T-cell (primary cell): Measurements from ENCODE around the gene PPL. TPM values are rescaled to one million over a fixed set of nuclear protein-coding genes. Genes with fewer than 3 reads are reported as not detected.

Source experiments
- ATAC-seq, 4 experiments: fragments of 200-7000 bp in 3 of 4; fragments of 150-1000 bp in 1 of 4; cut with Tn5 transposase; replicated peaks in 1 of 4; 1 replicate in 3 of 4; 2 replicates in 1 of 4; pipeline ENCODE4 v1.10.0; 2021; ENCODE audit warnings: moderate library complexity in 3 of 4, mild to moderate bottlenecking in 2 of 4, moderate number of reproducible peaks in 1 of 4
- CTCF ChIA-PET, 2 donors: fragments of 300-600 bp; sonication (Branson Sonifier 250); formaldehyde crosslinking; loops; one replicate each; lab custom pipeline; 2022; ENCODE audit warnings: antibody characterized with exemption in 2 of 2; lab: Charles Lee
- POLR2A ChIA-PET, 2 donors: fragments of 300-600 bp; sonication (Branson Sonifier 250); formaldehyde crosslinking; loops; one replicate each; lab custom pipeline; 2022; ENCODE audit warnings: antibody characterized with exemption in 2 of 2; lab: Charles Lee
- DNase-seq, 35 experiments: peaks; one replicate each; pipeline versions ENCODE4 v3.0.0 to v3.0.0-alpha.2; 2013 to 2023
- H3K27ac ChIP-seq: one replicate; pipeline ENCODE4 v1.5.1; 2013; ENCODE audit warnings: low read length
- H3K27me3 ChIP-seq, 2 experiments: replicated peaks in 1 of 2; 1 replicate in 1 of 2; 2 replicates in 1 of 2; pipeline versions ENCODE4 v1.6.1 to v1.7.0; 2013; ENCODE audit warnings: low read length in 1 of 2, mixed read lengths in 1 of 2; ENCODE audit not compliant: control insufficient read depth in 2 of 2, insufficient read depth in 2 of 2; ENCODE audit errors: extremely low read depth in 1 of 2
- H3K36me3 ChIP-seq, 2 donors: 1 replicate in 1 of 2; 2 replicates in 1 of 2; pipeline versions ENCODE4 v1.6.1 to v1.7.0; 2013; ENCODE audit warnings: low read length in 1 of 2; ENCODE audit not compliant: control insufficient read depth in 2 of 2, insufficient read depth in 1 of 2; ENCODE audit errors: extremely low read depth in 1 of 2
- H3K4me1 ChIP-seq, 2 experiments: 1 replicate in 1 of 2; 2 replicates in 1 of 2; pipeline versions ENCODE4 v1.6.1 to v1.7.0; 2013; ENCODE audit warnings: low read length in 2 of 2, mixed read lengths in 1 of 2; ENCODE audit not compliant: insufficient read depth in 2 of 2, control insufficient read depth in 1 of 2; ENCODE audit errors: extremely low read depth in 1 of 2
- H3K4me3 ChIP-seq, 2 donors: 1 replicate in 1 of 2; 2 replicates in 1 of 2; pipeline versions ENCODE4 v1.5.1 to v1.7.0; 2013; ENCODE audit warnings: mild to moderate bottlenecking in 2 of 2, low read length in 1 of 2, moderate library complexity in 1 of 2; ENCODE audit not compliant: control insufficient read depth in 1 of 2; ENCODE audit errors: extremely low read depth in 1 of 2
- H3K9me3 ChIP-seq: 2 replicates; pipeline ENCODE4 v1.7.0; 2013
- H3K27ac Mint-ChIP-seq, 2 donors: one replicate each; pipeline ENCODE4 v1.8.0; 2020 to 2021; ENCODE audit warnings: mild to moderate bottlenecking in 2 of 2, mixed read lengths in 2 of 2
- H3K27me3 Mint-ChIP-seq, 2 donors: one replicate each; pipeline ENCODE4 v1.8.0; 2021 to 2022; ENCODE audit warnings: mixed read lengths in 2 of 2
- H3K36me3 Mint-ChIP-seq: one replicate; pipeline ENCODE4 v1.8.0; 2021; ENCODE audit warnings: mixed read lengths
- H3K4me1 Mint-ChIP-seq, 3 donors: one replicate each; pipeline ENCODE4 v1.8.0; 2020 to 2022; ENCODE audit warnings: mixed read lengths in 3 of 3, mild to moderate bottlenecking in 1 of 3
- H3K4me3 Mint-ChIP-seq, 3 donors: one replicate each; pipeline ENCODE4 v1.8.0; 2020 to 2022; ENCODE audit warnings: mild to moderate bottlenecking in 3 of 3, mixed read lengths in 3 of 3, moderate library complexity in 3 of 3
- H3K9me3 Mint-ChIP-seq, 3 donors: one replicate each; pipeline ENCODE4 v1.8.0; 2020 to 2022; ENCODE audit warnings: mixed read lengths in 3 of 3
- WGBS: methylation state at CpG from one replicate; pipeline ENCODE4 v1.1.5; 2013; ENCODE audit warnings: missing lambda C conversion rate; ENCODE audit not compliant: insufficient coverage; 5-methylcytosine and 5-hydroxymethylcytosine counted together
- total RNA-seq, 35 experiments: library from RNA in 6 of 35; stranded (reverse) in 6 of 35; fragments of 120-200 nt in 1 of 35; gene quantifications; one replicate each; pipeline versions ENCODE4 v1.2.1 to v1.2.4 and lab custom pipeline; 2013 to 2026

The PPL gene, protein sequence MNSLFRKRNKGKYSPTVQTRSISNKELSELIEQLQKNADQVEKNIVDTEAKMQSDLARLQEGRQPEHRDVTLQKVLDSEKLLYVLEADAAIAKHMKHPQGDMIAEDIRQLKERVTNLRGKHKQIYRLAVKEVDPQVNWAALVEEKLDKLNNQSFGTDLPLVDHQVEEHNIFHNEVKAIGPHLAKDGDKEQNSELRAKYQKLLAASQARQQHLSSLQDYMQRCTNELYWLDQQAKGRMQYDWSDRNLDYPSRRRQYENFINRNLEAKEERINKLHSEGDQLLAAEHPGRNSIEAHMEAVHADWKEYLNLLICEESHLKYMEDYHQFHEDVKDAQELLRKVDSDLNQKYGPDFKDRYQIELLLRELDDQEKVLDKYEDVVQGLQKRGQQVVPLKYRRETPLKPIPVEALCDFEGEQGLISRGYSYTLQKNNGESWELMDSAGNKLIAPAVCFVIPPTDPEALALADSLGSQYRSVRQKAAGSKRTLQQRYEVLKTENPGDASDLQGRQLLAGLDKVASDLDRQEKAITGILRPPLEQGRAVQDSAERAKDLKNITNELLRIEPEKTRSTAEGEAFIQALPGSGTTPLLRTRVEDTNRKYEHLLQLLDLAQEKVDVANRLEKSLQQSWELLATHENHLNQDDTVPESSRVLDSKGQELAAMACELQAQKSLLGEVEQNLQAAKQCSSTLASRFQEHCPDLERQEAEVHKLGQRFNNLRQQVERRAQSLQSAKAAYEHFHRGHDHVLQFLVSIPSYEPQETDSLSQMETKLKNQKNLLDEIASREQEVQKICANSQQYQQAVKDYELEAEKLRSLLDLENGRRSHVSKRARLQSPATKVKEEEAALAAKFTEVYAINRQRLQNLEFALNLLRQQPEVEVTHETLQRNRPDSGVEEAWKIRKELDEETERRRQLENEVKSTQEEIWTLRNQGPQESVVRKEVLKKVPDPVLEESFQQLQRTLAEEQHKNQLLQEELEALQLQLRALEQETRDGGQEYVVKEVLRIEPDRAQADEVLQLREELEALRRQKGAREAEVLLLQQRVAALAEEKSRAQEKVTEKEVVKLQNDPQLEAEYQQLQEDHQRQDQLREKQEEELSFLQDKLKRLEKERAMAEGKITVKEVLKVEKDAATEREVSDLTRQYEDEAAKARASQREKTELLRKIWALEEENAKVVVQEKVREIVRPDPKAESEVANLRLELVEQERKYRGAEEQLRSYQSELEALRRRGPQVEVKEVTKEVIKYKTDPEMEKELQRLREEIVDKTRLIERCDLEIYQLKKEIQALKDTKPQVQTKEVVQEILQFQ (N-terminal part only)
- total RNA-seq = under 1 TPM in 3 of 5 donors, not detected in 2; 0.10 to 0.32 (median 0.12) TPM
- total RNA-seq (2013) = 0.02 TPM
- total RNA-seq (lab: John Stamatoyannopoulos, UW) = 0 to 0.25 (median 0) reads per million in 29 experiments

DNA sequence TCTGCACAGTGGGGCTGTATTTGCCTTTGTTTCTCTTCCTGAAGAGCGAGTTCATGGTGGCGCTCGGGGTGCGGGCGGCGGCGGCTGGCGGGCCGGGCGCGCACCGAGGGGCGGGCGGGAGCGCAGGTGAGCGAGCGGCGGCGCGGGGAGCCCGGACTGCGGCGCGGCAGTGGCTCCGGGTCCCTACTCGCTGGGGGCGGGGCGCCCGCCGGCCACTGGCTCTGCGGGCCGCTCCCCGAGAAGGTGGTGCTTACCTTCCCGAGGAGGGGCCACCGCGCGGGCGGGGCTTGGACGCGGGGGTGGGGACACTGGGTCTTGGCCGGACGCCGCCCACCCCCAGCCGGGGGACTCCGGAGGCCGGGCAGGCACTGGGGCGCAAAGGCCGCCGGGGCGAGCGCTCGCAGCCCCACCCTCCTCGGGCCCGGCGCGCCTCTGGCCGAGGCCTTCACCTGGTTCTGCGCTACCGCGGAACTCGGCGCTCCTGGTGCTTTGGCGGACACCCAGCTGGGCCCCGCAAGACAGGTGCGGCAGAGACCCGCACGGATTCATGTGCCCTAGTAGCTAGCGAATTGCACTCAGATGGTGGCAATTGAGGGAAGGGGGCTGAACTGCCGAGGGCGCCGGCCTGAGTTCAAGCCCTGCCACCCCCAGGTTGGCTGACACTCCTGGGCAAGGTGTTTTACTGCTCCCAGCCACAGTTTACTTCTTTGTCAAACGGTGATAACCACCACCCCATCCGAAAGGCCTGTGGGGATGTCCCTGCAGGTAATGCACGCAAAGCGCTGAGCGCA lies at the start of gene PPL:
TSS of gene PPL (minus strand) at position 158 of the 791 bp plus-strand sequence. CDS start at position 55, 103 bp downstream.
- Histone ChIP-seq H3K4me3 (peak within 1 kb of the TSS in 1 of 2 donors; percentile 46), H3K27ac (no peak within 1 kb of the TSS), H3K4me1 (peaks cover 0 to 12% of the 10 kb centered on the region in 2 experiments), H3K9me3 (no peaks in the 10 kb centered on the region), H3K27me3 (peaks cover 0 to 63% of the 10 kb centered on the region in 2 experiments), H3K36me3 (no peaks in the 10 kb centered on the region)
- WGBS = 10% methylated on average over 72 of the region's 76 CpGs
- ATAC-seq = peak in 2 of 4 experiments; percentile 17 to 20
- Mint-ChIP-seq H3K36me3 (no peaks in the 10 kb centered on the region), H3K4me1 (peaks cover 4 to 13% (median 4%) of the 10 kb centered on the region in 3 donors), H3K27ac (peak within 1 kb of the TSS in 1 of 2 donors; percentile 19), H3K27me3 (peaks cover 31 to 54% of the 10 kb centered on the region in 2 donors), H3K9me3 (no peaks in the 10 kb centered on the region), H3K4me3 (peak within 1 kb of the TSS; percentile 43 to 66 (median 54))
- ChIA-PET POLR2A (no interaction called here), CTCF (no interaction called here)
- no peak for DNase-seq

DNA sequence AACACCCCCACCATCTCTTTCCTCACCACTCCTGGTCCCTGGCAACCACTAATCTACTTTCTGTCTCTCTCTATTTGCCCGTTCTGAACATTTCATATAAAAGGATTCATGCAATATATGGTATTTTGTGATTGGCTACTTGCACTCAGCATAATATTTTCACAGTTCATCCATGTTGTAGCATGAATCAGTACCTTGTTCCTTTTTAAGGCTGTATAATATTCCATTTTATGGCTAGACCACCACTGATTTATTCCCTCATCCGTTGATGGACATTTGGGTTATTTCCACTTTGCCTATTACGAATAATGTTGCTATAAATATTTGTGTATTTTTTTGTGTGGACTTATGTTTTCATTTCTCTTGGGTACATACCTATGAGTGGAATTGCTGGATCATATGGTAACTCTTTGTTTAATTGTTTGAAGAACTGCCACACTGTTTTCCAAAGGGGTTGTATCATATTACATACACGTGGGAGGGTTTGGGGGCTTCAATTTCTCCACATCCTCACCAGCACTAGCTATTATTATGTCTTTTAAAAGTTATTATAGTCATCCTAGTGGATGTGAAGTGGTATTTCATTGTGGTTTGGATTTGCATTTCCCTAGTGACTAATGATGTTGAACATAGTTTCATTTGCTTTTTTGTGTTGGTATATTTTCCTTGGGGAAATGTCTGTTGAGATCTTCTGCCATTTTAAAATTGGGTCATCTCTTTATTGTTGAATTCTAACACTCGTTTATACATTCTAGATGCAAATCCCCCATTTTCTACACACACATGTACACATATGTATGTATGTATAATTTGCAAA lies 47.4 kb upstream of the PPL start:
- Histone ChIP-seq H3K4me3 (no peak overlapping the region), H3K9me3 (no peaks in the 10 kb centered on the region), H3K27me3 (peaks cover 6 to 51% of the 10 kb centered on the region in 2 experiments), H3K27ac (no peak overlapping the region), H3K4me1 (peaks cover 0 to 3% of the 10 kb centered on the region in 2 experiments), H3K36me3 (no peaks in the 10 kb centered on the region)
- no peak for DNase-seq
- no peak for ATAC-seq
- Mint-ChIP-seq H3K4me3 (no peak overlapping the region), H3K27me3 (peaks cover 32 to 41% of the 10 kb centered on the region in 2 donors), H3K27ac (no peak overlapping the region), H3K4me1 (peaks cover 0 to 6% (median 3%) of the 10 kb centered on the region in 3 donors), H3K9me3 (no peaks in the 10 kb centered on the region), H3K36me3 (no peaks in the 10 kb centered on the region)
- CTCF ChIA-PET = no interaction called here
- POLR2A ChIA-PET = no interaction called here
- no CpG with 5 or more reads among the region's 5 CpGs for WGBS

DNA sequence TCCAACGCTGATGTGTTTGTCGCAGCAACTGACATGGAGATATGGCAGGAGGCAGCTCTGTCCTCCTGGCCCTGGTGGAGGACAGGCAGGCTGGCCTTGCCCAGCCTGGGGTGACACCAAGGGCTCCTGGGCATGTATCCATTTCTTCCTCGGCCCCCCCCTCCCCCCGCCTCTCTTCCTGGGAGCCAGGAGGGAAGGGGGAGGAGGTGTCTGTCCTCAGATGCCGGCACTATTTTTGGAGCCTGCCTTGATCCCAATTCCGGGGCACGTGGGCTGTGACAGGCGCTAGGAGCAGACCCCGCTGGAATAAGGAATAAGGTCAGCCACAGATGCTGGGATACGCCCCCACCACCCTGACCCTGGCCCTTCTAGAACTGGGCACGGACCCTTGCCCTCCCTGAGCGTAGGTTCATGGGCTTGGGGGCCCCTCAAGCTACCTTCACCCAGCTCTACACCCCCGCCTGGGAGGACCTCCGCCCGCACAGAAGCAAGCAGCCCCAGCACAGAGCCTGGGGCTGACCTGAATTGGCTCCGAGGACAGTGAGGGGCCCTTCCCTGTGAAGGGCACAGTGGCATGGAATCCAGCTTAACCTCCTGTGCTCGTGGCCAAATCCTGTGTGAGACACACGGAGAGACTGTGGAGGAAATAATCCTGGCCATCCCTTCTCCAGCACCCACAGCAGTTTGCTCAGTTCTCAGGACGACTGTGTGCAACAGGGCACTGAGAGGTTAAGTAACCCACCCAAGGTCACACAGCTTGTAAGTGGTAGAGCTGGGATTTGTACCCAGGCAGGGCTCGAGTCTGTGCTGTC lies 45.3 kb upstream of the PPL start:
- H3K9me3 Mint-ChIP-seq = no peaks in the 10 kb centered on the region
- DNase-seq (no peak), ATAC-seq (no peak)
- H3K4me1 ChIP-seq = no peaks in the 10 kb centered on the region
- POLR2A ChIA-PET = no interaction called here
- H3K9me3 ChIP-seq = no peaks in the 10 kb centered on the region
- no peaks in the 10 kb centered on the region for H3K36me3 ChIP-seq
- no peak overlapping the region for H3K27ac ChIP-seq
- H3K27me3 Mint-ChIP-seq = peaks cover 20 to 26% of the 10 kb centered on the region in 2 donors
- no peak overlapping the region for H3K4me3 Mint-ChIP-seq
- H3K4me3 ChIP-seq = no peak overlapping the region
- WGBS = 67% methylated on average over 10 of the region's 20 CpGs
- peaks cover 2 to 36% of the 10 kb centered on the region in 2 experiments for H3K27me3 ChIP-seq
- H3K36me3 Mint-ChIP-seq = no peaks in the 10 kb centered on the region
- peaks cover 0 to 3% (median 0%) of the 10 kb centered on the region in 3 donors for H3K4me1 Mint-ChIP-seq
- no peak overlapping the region for H3K27ac Mint-ChIP-seq
- CTCF ChIA-PET = no interaction called here

DNA sequence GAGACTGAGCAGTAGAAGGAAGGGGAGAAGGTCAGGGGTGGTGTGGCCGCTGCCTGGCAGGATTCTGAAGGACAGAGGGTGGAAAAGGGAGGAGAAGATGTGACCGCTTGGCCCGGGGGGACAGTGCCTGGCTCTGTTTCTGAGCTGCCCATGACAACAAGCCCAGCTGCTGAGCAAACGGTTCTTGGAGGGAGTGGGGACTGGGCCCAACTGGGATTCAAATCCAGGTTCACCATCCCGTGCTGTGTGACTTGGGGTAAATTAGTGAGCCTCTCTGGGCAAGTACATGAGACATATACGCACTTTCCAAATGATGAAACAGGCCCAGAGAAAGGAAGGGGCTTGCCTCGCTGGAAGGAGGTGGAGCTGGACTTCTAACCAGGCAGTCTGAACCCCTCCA lies 44.5 kb upstream of the PPL start:
- no peaks in the 10 kb centered on the region for H3K9me3 ChIP-seq
- Mint-ChIP-seq H3K9me3 (no peaks in the 10 kb centered on the region), H3K4me3 (no peak overlapping the region), H3K27me3 (peaks cover 14 to 20% of the 10 kb centered on the region in 2 donors), H3K4me1 (no peaks in the 10 kb centered on the region), H3K27ac (no peak overlapping the region), H3K36me3 (no peaks in the 10 kb centered on the region)
- peaks cover under 1 to 34% of the 10 kb centered on the region in 2 experiments for H3K27me3 ChIP-seq
- 77% methylated on average over 5 of the region's 7 CpGs for WGBS
- H3K4me3 ChIP-seq = no peak overlapping the region
- DNase-seq = no peak
- H3K27ac ChIP-seq = no peak overlapping the region
- ChIA-PET CTCF (no interaction called here), POLR2A (no interaction called here)
- H3K36me3 ChIP-seq = no peaks in the 10 kb centered on the region
- ATAC-seq = no peak
- H3K4me1 ChIP-seq = no peaks in the 10 kb centered on the region

DNA sequence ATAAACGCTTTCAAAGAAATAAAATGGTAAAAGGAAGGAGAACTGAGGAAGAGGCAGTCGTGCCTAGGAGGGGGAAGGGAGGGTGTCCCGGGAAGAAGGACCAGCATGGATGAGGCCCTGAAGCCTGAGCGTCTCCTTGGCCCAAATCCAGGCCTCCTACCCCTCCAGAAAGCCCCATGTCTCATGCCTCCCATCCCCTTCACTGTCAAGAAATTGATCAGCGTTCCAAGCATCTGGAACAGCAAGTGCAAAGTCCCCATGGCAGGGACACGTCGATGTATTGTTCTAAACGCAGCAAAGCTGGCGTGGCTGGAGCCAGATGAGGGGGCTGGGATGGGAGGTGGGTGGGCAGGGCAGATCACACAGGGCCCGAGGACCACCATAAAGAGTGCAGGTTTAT lies 43.7 kb upstream of the PPL start:
- no peak for ATAC-seq

More for the DNA sequence above, 43.7 kb upstream of the PPL start:
- Histone ChIP-seq H3K36me3 (no peaks in the 10 kb centered on the region), H3K27ac (no peak overlapping the region), H3K4me1 (no peaks in the 10 kb centered on the region), H3K4me3 (no peak overlapping the region), H3K9me3 (no peaks in the 10 kb centered on the region), H3K27me3 (peaks cover 0 to 30% of the 10 kb centered on the region in 2 experiments)
- 93% methylated on average over 4 of the region's 10 CpGs for WGBS
- POLR2A ChIA-PET = no interaction called here
- CTCF ChIA-PET = no interaction called here
- H3K4me3 Mint-ChIP-seq = no peak overlapping the region
- H3K27ac Mint-ChIP-seq = no peak overlapping the region
- no peaks in the 10 kb centered on the region for H3K36me3 Mint-ChIP-seq
- DNase-seq = no peak
- peaks cover 0 to 1% (median 0%) of the 10 kb centered on the region in 3 donors for H3K9me3 Mint-ChIP-seq
- H3K27me3 Mint-ChIP-seq = peaks cover 8 to 14% of the 10 kb centered on the region in 2 donors
- no peaks in the 10 kb centered on the region for H3K4me1 Mint-ChIP-seq
